GM12874 (cell line): Measurements from ENCODE around the gene CACNA1H.

Source experiments
- TF ChIP-seq, protein P1 (sequence below): IDR thresholded peaks from 2 replicates; pipeline ENCODE4 v1.5.1; 2011; ENCODE audit warnings: low read depth, mild to moderate bottlenecking, control low read depth, low read length, moderate library complexity; ENCODE audit not compliant: insufficient read depth

The CACNA1H gene

DNA sequence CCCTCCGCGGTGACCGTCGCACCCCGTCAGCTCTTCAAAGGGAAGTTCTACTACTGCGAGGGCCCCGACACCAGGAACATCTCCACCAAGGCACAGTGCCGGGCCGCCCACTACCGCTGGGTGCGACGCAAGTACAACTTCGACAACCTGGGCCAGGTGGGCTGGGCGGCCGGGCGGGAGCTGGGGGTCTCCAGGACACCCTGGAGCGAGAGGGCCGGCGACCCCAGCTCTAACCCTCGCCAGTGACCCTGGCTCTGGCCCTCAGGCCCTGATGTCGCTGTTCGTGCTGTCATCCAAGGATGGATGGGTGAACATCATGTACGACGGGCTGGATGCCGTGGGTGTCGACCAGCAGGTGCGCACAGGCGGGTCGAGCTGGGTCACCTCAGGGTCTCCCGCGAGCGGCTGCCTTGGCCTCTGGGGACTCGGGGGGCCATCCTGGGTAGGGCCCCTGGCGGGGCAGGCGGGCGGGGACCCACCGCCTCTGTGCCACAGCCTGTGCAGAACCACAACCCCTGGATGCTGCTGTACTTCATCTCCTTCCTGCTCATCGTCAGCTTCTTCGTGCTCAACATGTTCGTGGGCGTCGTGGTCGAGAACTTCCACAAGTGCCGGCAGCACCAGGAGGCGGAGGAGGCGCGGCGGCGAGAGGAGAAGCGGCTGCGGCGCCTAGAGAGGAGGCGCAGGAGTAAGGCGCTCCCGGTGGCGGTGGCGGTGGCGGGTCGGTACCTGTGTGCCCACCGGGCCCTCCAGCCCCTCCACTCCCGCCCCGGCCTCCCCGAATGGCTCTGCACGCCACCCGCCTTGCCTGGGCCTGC lies 58.8 kb downstream of the CACNA1H start:
- TF ChIP-seq, protein P1, sequence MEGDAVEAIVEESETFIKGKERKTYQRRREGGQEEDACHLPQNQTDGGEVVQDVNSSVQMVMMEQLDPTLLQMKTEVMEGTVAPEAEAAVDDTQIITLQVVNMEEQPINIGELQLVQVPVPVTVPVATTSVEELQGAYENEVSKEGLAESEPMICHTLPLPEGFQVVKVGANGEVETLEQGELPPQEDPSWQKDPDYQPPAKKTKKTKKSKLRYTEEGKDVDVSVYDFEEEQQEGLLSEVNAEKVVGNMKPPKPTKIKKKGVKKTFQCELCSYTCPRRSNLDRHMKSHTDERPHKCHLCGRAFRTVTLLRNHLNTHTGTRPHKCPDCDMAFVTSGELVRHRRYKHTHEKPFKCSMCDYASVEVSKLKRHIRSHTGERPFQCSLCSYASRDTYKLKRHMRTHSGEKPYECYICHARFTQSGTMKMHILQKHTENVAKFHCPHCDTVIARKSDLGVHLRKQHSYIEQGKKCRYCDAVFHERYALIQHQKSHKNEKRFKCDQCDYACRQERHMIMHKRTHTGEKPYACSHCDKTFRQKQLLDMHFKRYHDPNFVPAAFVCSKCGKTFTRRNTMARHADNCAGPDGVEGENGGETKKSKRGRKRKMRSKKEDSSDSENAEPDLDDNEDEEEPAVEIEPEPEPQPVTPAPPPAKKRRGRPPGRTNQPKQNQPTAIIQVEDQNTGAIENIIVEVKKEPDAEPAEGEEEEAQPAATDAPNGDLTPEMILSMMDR, result no peak

DNA sequence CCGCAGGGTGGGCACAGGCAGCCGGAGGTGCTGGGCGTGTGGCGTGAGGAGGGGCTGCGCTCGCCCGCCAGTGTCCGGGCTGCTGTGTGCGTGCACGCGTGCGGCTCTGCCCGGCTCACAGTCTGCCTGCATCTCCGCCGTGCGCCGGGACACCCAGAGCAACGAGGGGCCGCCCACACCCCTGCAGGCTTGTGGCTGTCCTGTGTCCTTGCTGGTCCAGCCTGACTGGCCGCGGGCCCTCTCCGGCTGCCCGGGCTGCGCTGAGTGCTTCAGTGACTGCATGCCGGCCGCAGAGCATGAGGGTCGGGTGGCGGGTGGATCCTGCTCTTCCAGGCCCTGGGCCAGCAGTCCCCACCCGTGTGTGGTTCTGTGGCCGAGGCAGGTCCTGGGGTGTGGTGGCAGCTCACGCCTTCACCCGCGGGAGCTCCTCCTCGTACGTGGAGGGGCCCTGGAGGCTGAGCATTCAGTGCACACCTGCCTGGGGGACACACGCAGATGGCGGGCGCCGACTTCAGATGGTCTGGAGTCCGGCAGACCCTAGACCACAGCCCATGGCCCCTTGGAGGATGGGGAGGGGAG lies 59.8 kb downstream of the CACNA1H start:
- TF ChIP-seq, protein P1, result no peak

- TF ChIP-seq, protein P1, result no peak
Measured at GRCh38 chr16:1213231-1213630, 60.3 kb downstream of the CACNA1H start.

- TF ChIP-seq, protein P1, result no peak
Measured at GRCh38 chr16:1213796-1214372, 61.0 kb downstream of the CACNA1H start.

DNA sequence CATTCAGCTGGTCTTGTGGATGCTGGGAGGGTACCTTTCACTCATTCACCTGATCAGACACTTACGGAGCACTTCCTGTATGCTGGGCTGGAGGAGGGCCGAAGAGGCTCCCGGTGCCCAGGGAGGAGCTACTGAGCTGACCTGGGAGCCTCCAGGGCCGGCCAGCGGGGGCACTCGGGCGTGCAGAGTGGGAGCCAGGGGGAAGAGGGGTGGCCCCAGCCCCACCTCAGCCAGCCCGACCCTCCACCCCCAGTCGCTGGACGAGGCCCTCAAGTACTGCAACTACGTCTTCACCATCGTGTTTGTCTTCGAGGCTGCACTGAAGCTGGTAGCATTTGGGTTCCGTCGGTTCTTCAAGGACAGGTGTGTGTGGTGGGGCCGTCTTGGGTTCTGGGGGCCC lies 61.8 kb downstream of the CACNA1H start:
- TF ChIP-seq, protein P1, result no peak

- TF ChIP-seq, protein P1, result no peak
Measured at GRCh38 chr16:1215574-1216295, 62.8 kb downstream of the CACNA1H start.

DNA sequence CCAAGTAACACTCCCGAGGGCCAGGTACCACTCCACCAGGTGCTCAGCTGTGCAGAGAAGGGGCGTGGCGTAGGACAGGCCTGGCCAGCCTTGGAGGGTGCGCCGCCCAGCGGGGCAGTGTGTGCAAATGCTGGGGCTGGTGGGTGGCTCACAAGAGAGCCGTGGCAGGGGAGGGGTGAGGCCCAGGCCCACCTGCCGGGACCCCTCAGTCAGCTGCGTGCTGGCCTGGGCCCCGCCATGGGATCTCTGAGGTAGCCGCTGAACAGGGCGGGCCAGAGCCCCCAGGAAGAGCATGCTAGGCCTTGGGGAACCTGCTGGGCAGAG lies 63.4 kb downstream of the CACNA1H start:
- TF ChIP-seq, protein P1, result no peak
